HepG2 (cell line): Measurements from ENCODE around the gene LIPT1. TPM values are rescaled to one million over a fixed set of nuclear protein-coding genes. Genes with fewer than 3 reads are reported as not detected.

Experiments
- ATAC-seq: fragments of 200-7000 bp; cut with Tn5 transposase; 3 replicates; pipeline ENCODE4 v1.9.1; 2020; ENCODE audit warnings: mild to moderate bottlenecking, moderate library complexity
- BruUV-seq: library from RNA; stranded (reverse); fragments of 400-500 nt; replicated peaks from 2 replicates; lab custom pipeline; 2021; lab: Mats Ljungman, UMichigan
- CTCF ChIA-PET: fragments of 300-600 bp; formaldehyde crosslinking; extraction: SDS; loops from one replicate; lab custom pipeline; 2021; ENCODE audit warnings: low total read pairs, inconsistent platforms, low intra/inter-chr PET ratio; lab: Yijun Ruan, JAX
- POLR2A ChIA-PET: fragments of 350-600 bp; sonication (Branson Sonifier 250); formaldehyde crosslinking; loops from one replicate; lab custom pipeline; 2020; ENCODE audit warnings: antibody characterized with exemption, inconsistent platforms; lab: Yijun Ruan, JAX
- DNase-seq: peaks from one replicate; pipeline ENCODE4 v3.0.0-alpha.2; 2015; ENCODE audit warnings: low spot score
- FAIRE-seq: peaks from 3 replicates; lab custom pipeline; 2011; peaks lifted over from hg19 to GRCh38; lab: Jason Lieb, UNC
- H2AFZ ChIP-seq: one replicate; pipeline ENCODE4 v1.6.1; 2011; ENCODE audit warnings: low read length, inconsistent platforms
- H3K27ac ChIP-seq: fragments of 300-600 bp; 3 replicates; pipeline ENCODE4 v1.8.0; 2011; ENCODE audit warnings: mixed run types, mild to moderate bottlenecking, mixed read lengths, low read length, inconsistent platforms; ENCODE audit not compliant: insufficient read depth; ENCODE audit errors: extremely low read length
- H3K27me3 ChIP-seq, 2 experiments: fragments of 200-600 bp in 1 of 2; 2 replicates in 1 of 2; 3 replicates in 1 of 2; pipeline versions ENCODE4 v1.6.0 to v1.8.0; 2011; ENCODE audit warnings: low read length in 2 of 2, mild to moderate bottlenecking in 2 of 2, moderate library complexity in 2 of 2, inconsistent platforms in 1 of 2; ENCODE audit not compliant: insufficient read depth in 2 of 2, control insufficient read depth in 1 of 2
- H3K36me3 ChIP-seq, 2 experiments: fragments of 200-600 bp in 1 of 2; replicated peaks in 1 of 2; 2 replicates in 1 of 2; 3 replicates in 1 of 2; pipeline versions ENCODE4 v1.5.1 to v1.8.0; 2011; ENCODE audit warnings: low read length in 2 of 2, inconsistent platforms in 1 of 2; ENCODE audit not compliant: insufficient read depth in 2 of 2, control insufficient read depth in 1 of 2
- H3K4me1 ChIP-seq: 2 replicates; pipeline ENCODE4 v1.5.1; 2012; ENCODE audit warnings: low read length, inconsistent platforms; ENCODE audit not compliant: insufficient read depth
- H3K4me2 ChIP-seq: 2 replicates; pipeline ENCODE4 v1.6.0; 2011; ENCODE audit warnings: low read depth, low read length, inconsistent platforms
- H3K4me3 ChIP-seq, 3 experiments: fragments of 200-600 bp in 1 of 3; sonication (generic), shearing (Covaris generic) in 1 of 3; replicated peaks in 1 of 3; 2 replicates each; pipeline ENCODE4 v1.5.1; 2011 to 2016; ENCODE audit warnings: low read length in 3 of 3, inconsistent platforms in 2 of 3, low read depth in 2 of 3, mild to moderate bottlenecking in 2 of 3, control low read depth in 1 of 3, mixed read lengths in 1 of 3; ENCODE audit not compliant: insufficient read depth in 1 of 3
- H3K79me2 ChIP-seq: one replicate; pipeline ENCODE4 v1.6.1; 2011; ENCODE audit warnings: low read length, inconsistent platforms; ENCODE audit not compliant: insufficient read depth
- H3K9ac ChIP-seq: 2 replicates; pipeline ENCODE4 v1.6.0; 2011; ENCODE audit warnings: mild to moderate bottlenecking, low read depth, low read length, inconsistent platforms; ENCODE audit not compliant: insufficient read depth
- H3K9me3 ChIP-seq: 2 replicates; pipeline ENCODE4 v1.5.1; 2012; ENCODE audit warnings: mild to moderate bottlenecking, low read length
- H4K20me1 ChIP-seq: 2 replicates; pipeline ENCODE4 v1.6.0; 2011; ENCODE audit warnings: inconsistent platforms, mild to moderate bottlenecking, low read length, moderate library complexity; ENCODE audit not compliant: insufficient read depth
- BRD4 ChIP-seq: sonication (generic); formaldehyde crosslinking; IDR thresholded peaks from 2 replicates; pipeline ENCODE4 v1.4.0; 2020; ENCODE audit warnings: missing genetic modification reagents
- GATA4 ChIP-seq: sonication (generic); IDR thresholded peaks from 2 replicates; pipeline ENCODE4 v1.6.1; 2016; ENCODE audit warnings: antibody characterized with exemption, low read depth, borderline replicate concordance
- HNRNPLL ChIP-seq: fragments of 200-400 bp; formaldehyde crosslinking; IDR thresholded peaks from 2 replicates; pipeline ENCODE4 v1.6.1; 2017; ENCODE audit warnings: mild to moderate bottlenecking, low read depth, low read length; ENCODE audit not compliant: poor library complexity, severe bottlenecking
- ONECUT2 ChIP-seq: sonication (generic); formaldehyde crosslinking; IDR thresholded peaks from 2 replicates; pipeline ENCODE4 v1.4.0; 2020; ENCODE audit warnings: missing genetic modification reagents
- PHF20 ChIP-seq: sonication (generic); formaldehyde crosslinking; IDR thresholded peaks from 2 replicates; pipeline ENCODE4 v1.5.0; 2020; ENCODE audit warnings: mild to moderate bottlenecking, missing genetic modification reagents
- ZBTB7A ChIP-seq: sonication (generic); formaldehyde crosslinking; IDR thresholded peaks from 2 replicates; pipeline ENCODE4 v1.8.0; 2022; ENCODE audit warnings: mild to moderate bottlenecking, missing genetic modification reagents
- ZNF256 ChIP-seq: sonication (generic); formaldehyde crosslinking; conservative IDR thresholded peaks from 2 replicates; pipeline ENCODE4 v1.4.0; 2020; ENCODE audit warnings: missing genetic modification reagents
- ZNF563 ChIP-seq: sonication (generic); formaldehyde crosslinking; IDR thresholded peaks from 2 replicates; pipeline ENCODE4 v1.8.0; 2022; ENCODE audit warnings: mild to moderate bottlenecking, moderate library complexity, missing genetic modification reagents
- ZNF644 ChIP-seq: IDR thresholded peaks from 2 replicates; pipeline ENCODE4 v1.6.1; 2016; ENCODE audit warnings: low read depth
- ZNF772 ChIP-seq: sonication (generic); formaldehyde crosslinking; IDR thresholded peaks from 2 replicates; pipeline ENCODE4 v1.5.0; 2020; ENCODE audit warnings: mild to moderate bottlenecking, missing genetic modification reagents
- WGBS: methylation state at CpG from one replicate; pipeline ENCODE4 v1.1.6; 2017; ENCODE audit warnings: low lambda C conversion rate; 5-methylcytosine and 5-hydroxymethylcytosine counted together
- in situ Hi-C: cut with HindIII; loops from 2 replicates; pipeline ENCODE4 v1.10.0; 2017; ENCODE audit warnings: low pct_unique_long_range_greater_than_20kb; ENCODE audit not compliant: extremely low pct_ligation_motif_present
- intact Hi-C: fragments of 100-400 bp; cut with micrococcal nuclease; formaldehyde crosslinking; loops from one replicate; pipeline ENCODE4 v1.10.0; 2022; ENCODE audit not compliant: unreplicated experiment
- polyA plus RNA-seq, 8 experiments: library from polyadenylated mRNA; depleted of rRNA in 3 of 8; stranded (reverse) in 7 of 8; unstranded in 1 of 8; fragments of >200 nt; fragmentation: Illumina TruSeq in 4 of 8; extraction: Trizol in 4 of 8; gene quantifications; 2 replicates each; pipeline versions ENCODE4 v1.2.1 to v1.2.3, GENCODE V29; 2011 to 2016; ENCODE audit warnings: low read depth in 4 of 8, missing spikeins in 1 of 8, mixed read lengths in 1 of 8; ENCODE audit not compliant: insufficient read depth in 1 of 8
- total RNA-seq, 5 experiments: library from RNA; depleted of rRNA; stranded (reverse); fragments of >200 nt; fragmentation: Illumina TruSeq; extraction: Trizol; gene quantifications; 2 replicates each; pipeline ENCODE4 v1.2.3, GENCODE V29; 2016; ENCODE audit warnings: low read depth in 1 of 5
- TF ChIP-seq, protein P1 (sequence below): IDR thresholded peaks from 2 replicates; pipeline ENCODE4 v1.6.1; 2016; ENCODE audit warnings: low read depth, missing genetic modification reagents, missing compliant biosample characterization

LIPT1 gene
- total and polyA plus RNA-seq, 2 of the 13 experiments (the other 11 are each of a cell fraction or from before 2014, with no cell fraction given): 8.0 to 9.6 TPM

DNA sequence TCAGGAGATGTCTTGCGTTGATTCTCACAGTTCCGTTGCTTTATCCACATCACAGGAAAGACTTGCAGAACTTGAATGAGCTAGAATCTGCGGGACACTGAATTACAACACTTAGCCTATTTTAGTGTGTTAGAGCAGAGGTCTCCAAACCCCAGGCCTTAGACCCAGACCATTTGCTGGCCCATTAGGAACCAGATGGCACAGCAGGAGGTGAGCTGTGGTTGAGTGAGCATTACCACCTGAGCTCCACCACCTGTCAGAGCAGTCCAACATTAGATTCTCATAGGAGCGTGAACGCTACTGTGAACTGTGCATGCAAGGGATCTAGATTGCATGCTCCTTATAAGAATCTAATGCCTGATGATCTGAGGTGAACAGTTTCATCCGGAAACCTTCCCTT lies 30.0 kb downstream of the LIPT1 start:
- no peak for ATAC-seq
- in situ Hi-C loops: loop anchor here (5.0 kb wide), 1 partner anchor 152 kb away; the partner anchor contains the start of genes EIF5B and TXNDC9
- 72% methylated on average over 6 of the region's 6 CpGs for WGBS
- intact Hi-C loops: loop anchor here (10.0 kb wide), 1 partner anchor 310 kb away; the partner anchor contains the start of gene REV1
- BruUV-seq: no TSS peak
- no peaks in the 10 kb centered on the region; a peak in 1 of 5 replicates for H3K27me3 ChIP-seq
- no peak overlapping the region for H3K4me3 ChIP-seq
- no peak for TF ChIP-seq GATA4
- TF ChIP-seq ZNF644: no peak
- no peak for TF ChIP-seq HNRNPLL
- TF ChIP-seq, protein P1, sequence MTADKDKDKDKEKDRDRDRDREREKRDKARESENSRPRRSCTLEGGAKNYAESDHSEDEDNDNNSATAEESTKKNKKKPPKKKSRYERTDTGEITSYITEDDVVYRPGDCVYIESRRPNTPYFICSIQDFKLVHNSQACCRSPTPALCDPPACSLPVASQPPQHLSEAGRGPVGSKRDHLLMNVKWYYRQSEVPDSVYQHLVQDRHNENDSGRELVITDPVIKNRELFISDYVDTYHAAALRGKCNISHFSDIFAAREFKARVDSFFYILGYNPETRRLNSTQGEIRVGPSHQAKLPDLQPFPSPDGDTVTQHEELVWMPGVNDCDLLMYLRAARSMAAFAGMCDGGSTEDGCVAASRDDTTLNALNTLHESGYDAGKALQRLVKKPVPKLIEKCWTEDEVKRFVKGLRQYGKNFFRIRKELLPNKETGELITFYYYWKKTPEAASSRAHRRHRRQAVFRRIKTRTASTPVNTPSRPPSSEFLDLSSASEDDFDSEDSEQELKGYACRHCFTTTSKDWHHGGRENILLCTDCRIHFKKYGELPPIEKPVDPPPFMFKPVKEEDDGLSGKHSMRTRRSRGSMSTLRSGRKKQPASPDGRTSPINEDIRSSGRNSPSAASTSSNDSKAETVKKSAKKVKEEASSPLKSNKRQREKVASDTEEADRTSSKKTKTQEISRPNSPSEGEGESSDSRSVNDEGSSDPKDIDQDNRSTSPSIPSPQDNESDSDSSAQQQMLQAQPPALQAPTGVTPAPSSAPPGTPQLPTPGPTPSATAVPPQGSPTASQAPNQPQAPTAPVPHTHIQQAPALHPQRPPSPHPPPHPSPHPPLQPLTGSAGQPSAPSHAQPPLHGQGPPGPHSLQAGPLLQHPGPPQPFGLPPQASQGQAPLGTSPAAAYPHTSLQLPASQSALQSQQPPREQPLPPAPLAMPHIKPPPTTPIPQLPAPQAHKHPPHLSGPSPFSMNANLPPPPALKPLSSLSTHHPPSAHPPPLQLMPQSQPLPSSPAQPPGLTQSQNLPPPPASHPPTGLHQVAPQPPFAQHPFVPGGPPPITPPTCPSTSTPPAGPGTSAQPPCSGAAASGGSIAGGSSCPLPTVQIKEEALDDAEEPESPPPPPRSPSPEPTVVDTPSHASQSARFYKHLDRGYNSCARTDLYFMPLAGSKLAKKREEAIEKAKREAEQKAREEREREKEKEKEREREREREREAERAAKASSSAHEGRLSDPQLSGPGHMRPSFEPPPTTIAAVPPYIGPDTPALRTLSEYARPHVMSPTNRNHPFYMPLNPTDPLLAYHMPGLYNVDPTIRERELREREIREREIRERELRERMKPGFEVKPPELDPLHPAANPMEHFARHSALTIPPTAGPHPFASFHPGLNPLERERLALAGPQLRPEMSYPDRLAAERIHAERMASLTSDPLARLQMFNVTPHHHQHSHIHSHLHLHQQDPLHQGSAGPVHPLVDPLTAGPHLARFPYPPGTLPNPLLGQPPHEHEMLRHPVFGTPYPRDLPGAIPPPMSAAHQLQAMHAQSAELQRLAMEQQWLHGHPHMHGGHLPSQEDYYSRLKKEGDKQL (CRISPR knock-in tag): no peak
- TF ChIP-seq PHF20 (CRISPR knock-in tag): no peak
- TF ChIP-seq ZNF563 (CRISPR knock-in tag): no peak
- no peak for TF ChIP-seq ZNF256
- no peak for TF ChIP-seq ZNF772
- no peak for TF ChIP-seq ONECUT2 (CRISPR knock-in tag)
- TF ChIP-seq ZBTB7A: no peak
- TF ChIP-seq BRD4 (CRISPR knock-in tag): no peak
- TF ChIP-seq, all 625 proteins: peak for 0
- no peak overlapping the region for H2AFZ ChIP-seq
- no peak overlapping the region for H3K9ac ChIP-seq
- H3K27ac ChIP-seq: no peak overlapping the region
- H3K9me3 ChIP-seq: no peaks in the 10 kb centered on the region
- peaks cover 67% of the 10 kb centered on the region for H3K79me2 ChIP-seq
- H3K4me2 ChIP-seq: no peak overlapping the region
- CTCF ChIA-PET: no interaction called here
- DNase-seq: no peak
- POLR2A ChIA-PET: no interaction called here
- peaks cover 29% of the 10 kb centered on the region for H3K4me1 ChIP-seq
- H3K36me3 ChIP-seq: peaks cover 4 to 23% of the 10 kb centered on the region in 2 experiments; a peak in 4 of 5 replicates
- H4K20me1 ChIP-seq: no peaks in the 10 kb centered on the region
- FAIRE-seq: no peak
